Activated effector memory CD4-positive, alpha-beta T cell treated with anti-CD3 and anti-CD28 coated beads, Interleukin-2, amount 50 U/mL, for 16 hours (primary cell): ENCODE measurements around the gene DNAJC17.

Experiments
- DNase-seq: peaks from one replicate; pipeline ENCODE4 v3.0.0-alpha.2; 2020

The DNAJC17 gene

DNA sequence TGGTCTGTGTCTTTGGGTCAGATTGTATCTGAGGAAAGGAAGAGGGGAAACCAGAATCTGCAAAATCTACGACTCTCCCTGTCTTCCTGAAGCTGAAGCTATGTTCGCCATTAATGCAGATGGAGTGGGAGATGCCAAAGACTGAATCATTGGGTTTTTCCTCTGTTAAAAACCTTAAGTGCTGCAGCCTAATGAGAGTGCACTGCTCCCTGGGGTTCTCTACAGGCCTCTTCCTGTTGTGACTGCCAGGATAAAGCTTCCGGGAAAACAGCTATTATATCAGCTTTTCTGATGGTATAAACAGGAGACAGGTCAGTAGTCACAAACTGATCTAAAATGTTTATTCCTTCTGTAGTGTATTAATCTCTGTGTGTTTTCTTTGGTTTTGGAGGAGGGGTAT lies 76.2 kb downstream of the DNAJC17 start:
- DNase-seq: no peak

DNA sequence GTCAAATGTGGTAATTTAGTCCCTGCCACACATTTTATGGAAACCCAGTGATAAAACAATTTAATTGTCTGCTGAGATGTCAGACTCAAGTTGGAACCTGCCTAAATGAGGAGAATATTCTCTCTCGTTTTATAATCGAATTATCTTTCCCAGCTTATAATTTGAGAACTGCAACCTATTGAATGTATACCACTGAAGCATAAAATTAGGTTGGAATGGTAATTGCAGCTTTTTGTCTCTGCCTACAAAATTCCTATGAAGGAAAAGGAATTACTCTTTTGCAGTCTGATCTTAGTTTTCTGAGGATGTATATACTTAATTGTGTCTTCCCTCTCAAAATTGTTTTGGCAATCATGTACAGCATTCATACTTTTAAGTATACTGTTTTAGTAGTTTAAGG lies 83.4 kb downstream of the DNAJC17 start:
- DNase-seq: no peak

DNA sequence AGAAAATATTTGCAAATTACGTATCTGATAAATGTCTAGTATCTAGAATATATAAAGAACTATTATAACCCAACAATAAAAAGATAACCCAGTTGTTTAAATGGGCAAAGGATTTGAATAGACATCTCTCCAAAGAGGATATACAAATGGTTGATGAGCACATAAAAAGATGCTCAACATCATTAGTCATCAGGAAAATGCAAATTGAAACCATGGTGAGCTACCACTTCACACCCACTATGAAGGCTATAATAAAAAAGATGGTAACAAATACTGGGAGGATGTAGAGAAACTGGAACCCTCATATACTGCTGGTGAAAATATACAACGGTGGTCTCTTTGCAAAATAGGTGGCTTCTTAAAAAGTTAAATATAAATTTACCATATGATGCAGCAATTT lies 84.3 kb downstream of the DNAJC17 start:
- no peak for DNase-seq

DNA sequence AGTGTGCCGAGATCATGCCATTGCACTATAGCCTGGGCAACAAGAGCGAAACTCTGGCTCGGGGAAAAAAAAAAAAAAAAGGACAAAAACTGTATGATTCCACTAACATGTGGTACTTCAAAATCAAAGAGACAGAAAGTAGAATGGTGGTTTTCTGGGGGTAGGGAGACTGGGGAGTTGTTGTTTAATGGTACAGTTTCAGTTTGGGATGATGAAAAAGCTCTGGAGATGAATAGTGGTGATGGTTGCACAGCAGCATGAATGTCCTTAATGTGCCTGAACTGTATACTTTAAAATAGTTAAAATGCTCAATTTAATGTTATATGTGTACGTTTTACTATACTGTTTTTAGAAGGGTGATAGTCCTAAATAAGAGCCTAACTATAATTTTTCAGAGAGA lies 84.9 kb downstream of the DNAJC17 start:
- no peak for DNase-seq

DNA sequence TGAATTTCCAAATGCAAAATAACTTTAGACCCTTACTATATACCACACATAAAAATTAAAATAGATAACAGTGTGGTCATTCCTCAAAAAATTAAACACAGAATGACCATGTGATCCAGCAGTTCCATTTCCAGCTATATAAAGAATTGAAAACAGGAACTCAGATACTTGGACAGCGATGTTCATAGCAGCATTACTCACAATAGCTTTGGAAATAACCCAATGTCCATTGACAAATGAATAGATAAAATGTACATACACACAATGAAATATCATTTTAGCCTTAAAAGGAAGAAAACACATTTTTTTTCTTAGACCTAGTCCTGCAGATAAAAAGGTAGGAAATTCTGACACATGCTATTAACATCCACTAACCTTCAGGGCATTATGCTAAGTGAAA lies 85.6 kb downstream of the DNAJC17 start:
- DNase-seq: no peak

DNA sequence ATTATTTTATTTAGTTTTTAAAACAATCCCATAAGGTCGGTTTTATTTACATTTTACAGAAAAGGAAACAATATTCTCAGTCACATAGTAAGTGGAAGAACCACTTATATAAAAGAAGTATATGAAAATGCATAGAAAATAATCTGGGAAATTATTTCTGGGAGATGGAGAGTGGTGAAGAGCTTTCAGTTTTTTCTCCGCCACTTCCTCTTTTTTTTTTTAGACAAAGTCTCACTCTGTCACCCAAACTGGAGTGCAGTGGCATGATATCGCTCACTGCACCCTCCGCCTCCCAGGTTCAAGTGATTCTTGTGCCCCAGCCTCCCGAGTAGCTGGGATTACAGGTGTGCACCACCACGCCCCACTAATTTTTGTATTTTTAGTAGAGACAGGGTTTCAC lies 91.1 kb downstream of the DNAJC17 start:
- no peak for DNase-seq
